ENCODE measurements around the gene PARD3B. TPM values are rescaled to one million over a fixed set of nuclear protein-coding genes. Genes with fewer than 3 reads are reported as not detected.

The PARD3B gene
- total and polyA plus RNA-seq, 2 of the 8 experiments (the other 6 are each of a cell fraction or from before 2014, with no cell fraction given), result 1.2 to 5.7 TPM

DNA sequence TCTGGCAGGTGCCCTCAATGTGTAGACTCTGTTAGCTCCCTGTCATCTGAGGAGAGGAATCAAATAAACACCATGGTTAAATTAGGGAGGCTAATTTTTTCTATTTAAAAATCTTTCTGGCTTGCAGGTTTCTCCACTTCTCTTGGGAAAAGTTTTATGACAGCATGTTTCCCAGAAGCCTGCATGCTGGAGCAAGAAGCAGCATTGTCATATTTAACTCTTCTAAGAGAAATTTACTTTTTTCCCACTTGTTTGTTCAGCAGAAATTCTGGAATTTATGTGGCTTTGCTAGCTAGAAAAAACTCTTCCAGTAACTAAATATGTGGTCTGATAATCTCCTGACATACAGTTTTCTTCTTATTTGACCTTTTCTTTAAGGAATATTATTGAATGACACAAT lies 230.5 kb downstream of the PARD3B start (continued):
- TF ChIP-seq, protein P1, sequence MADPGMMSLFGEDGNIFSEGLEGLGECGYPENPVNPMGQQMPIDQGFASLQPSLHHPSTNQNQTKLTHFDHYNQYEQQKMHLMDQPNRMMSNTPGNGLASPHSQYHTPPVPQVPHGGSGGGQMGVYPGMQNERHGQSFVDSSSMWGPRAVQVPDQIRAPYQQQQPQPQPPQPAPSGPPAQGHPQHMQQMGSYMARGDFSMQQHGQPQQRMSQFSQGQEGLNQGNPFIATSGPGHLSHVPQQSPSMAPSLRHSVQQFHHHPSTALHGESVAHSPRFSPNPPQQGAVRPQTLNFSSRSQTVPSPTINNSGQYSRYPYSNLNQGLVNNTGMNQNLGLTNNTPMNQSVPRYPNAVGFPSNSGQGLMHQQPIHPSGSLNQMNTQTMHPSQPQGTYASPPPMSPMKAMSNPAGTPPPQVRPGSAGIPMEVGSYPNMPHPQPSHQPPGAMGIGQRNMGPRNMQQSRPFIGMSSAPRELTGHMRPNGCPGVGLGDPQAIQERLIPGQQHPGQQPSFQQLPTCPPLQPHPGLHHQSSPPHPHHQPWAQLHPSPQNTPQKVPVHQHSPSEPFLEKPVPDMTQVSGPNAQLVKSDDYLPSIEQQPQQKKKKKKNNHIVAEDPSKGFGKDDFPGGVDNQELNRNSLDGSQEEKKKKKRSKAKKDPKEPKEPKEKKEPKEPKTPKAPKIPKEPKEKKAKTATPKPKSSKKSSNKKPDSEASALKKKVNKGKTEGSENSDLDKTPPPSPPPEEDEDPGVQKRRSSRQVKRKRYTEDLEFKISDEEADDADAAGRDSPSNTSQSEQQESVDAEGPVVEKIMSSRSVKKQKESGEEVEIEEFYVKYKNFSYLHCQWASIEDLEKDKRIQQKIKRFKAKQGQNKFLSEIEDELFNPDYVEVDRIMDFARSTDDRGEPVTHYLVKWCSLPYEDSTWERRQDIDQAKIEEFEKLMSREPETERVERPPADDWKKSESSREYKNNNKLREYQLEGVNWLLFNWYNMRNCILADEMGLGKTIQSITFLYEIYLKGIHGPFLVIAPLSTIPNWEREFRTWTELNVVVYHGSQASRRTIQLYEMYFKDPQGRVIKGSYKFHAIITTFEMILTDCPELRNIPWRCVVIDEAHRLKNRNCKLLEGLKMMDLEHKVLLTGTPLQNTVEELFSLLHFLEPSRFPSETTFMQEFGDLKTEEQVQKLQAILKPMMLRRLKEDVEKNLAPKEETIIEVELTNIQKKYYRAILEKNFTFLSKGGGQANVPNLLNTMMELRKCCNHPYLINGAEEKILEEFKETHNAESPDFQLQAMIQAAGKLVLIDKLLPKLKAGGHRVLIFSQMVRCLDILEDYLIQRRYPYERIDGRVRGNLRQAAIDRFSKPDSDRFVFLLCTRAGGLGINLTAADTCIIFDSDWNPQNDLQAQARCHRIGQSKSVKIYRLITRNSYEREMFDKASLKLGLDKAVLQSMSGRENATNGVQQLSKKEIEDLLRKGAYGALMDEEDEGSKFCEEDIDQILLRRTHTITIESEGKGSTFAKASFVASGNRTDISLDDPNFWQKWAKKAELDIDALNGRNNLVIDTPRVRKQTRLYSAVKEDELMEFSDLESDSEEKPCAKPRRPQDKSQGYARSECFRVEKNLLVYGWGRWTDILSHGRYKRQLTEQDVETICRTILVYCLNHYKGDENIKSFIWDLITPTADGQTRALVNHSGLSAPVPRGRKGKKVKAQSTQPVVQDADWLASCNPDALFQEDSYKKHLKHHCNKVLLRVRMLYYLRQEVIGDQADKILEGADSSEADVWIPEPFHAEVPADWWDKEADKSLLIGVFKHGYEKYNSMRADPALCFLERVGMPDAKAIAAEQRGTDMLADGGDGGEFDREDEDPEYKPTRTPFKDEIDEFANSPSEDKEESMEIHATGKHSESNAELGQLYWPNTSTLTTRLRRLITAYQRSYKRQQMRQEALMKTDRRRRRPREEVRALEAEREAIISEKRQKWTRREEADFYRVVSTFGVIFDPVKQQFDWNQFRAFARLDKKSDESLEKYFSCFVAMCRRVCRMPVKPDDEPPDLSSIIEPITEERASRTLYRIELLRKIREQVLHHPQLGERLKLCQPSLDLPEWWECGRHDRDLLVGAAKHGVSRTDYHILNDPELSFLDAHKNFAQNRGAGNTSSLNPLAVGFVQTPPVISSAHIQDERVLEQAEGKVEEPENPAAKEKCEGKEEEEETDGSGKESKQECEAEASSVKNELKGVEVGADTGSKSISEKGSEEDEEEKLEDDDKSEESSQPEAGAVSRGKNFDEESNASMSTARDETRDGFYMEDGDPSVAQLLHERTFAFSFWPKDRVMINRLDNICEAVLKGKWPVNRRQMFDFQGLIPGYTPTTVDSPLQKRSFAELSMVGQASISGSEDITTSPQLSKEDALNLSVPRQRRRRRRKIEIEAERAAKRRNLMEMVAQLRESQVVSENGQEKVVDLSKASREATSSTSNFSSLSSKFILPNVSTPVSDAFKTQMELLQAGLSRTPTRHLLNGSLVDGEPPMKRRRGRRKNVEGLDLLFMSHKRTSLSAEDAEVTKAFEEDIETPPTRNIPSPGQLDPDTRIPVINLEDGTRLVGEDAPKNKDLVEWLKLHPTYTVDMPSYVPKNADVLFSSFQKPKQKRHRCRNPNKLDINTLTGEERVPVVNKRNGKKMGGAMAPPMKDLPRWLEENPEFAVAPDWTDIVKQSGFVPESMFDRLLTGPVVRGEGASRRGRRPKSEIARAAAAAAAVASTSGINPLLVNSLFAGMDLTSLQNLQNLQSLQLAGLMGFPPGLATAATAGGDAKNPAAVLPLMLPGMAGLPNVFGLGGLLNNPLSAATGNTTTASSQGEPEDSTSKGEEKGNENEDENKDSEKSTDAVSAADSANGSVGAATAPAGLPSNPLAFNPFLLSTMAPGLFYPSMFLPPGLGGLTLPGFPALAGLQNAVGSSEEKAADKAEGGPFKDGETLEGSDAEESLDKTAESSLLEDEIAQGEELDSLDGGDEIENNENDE (IDR thresholded peaks at IDR 0.05; ENCODE audit: insufficient replicate concordance, low read length), result no peak
- TF ChIP-seq ZNF274 (IDR thresholded peaks at IDR 0.05; ENCODE audit: borderline replicate concordance, extremely low read depth, low read length), result no peak
- no peak for TF ChIP-seq EGR1 (IDR thresholded peaks at IDR 0.05; ENCODE audit: borderline replicate concordance, low read depth, low read length)
- no peak for TF ChIP-seq SIX5 (IDR thresholded peaks at IDR 0.05; ENCODE audit: low read depth, low read length)

Measured in H1 (cell line).